ENCODE measurements around the gene NSUN2.

NSUN2 gene

DNA sequence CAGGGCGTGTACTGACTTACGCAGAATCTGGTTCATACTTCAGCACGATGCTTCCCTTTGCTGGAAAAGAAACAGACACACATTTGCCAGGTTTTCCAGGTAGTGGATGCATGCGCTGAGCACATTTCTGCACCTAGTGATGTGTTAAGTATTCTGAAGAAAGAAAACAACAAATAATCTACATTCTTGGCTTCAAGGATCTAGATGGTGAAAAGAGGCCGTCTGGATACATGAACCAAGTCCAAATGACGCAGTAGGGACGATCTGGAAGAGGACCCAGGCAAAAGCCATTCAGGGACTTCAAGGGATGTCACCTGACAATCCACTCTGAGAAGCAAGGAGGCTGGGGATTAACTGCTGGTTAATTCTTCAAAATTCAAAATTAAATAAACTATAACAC lies 30.4 kb downstream of the NSUN2 start:
- DNase-seq: no peak

DNA sequence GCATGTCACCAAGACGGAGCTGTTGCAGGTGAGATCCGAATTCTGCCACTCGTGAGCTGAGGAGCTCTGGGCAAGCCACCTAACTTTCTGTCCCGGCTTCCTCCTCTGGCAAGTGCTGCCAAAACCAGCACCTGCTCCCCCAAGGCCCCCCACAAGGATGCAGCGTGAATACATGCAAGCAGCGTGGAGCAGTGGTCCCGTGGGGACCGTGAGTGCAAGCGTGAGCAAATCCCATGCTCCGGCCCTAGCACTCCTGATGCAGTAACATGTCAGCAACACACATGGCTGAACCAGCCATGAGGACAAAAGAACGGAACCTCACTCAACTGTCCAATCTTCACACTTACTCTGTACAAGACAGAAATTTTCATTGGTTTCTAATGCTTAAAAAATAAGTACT lies 31.0 kb downstream of the NSUN2 start:
- no peak for DNase-seq

DNA sequence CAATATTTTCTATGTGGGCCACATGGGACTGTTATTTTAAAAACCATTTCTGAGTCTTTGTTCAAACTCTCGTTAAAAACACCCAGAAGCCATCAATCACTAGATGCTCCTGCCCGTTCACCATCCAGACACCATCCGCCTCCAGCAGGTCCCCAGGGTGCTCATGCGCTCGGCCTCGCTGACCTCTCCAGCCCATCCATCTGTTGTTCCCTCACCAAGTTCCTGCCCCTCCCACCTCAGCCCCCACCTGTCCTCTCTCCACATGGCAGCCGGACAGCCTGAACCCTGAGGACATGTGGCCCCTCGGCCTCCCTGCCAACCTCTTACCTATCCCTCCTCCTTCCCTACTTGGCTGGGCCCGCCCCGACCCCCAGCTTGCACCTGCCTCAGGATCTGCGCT lies 31.6 kb downstream of the NSUN2 start:
- DNase-seq: no peak

DNA sequence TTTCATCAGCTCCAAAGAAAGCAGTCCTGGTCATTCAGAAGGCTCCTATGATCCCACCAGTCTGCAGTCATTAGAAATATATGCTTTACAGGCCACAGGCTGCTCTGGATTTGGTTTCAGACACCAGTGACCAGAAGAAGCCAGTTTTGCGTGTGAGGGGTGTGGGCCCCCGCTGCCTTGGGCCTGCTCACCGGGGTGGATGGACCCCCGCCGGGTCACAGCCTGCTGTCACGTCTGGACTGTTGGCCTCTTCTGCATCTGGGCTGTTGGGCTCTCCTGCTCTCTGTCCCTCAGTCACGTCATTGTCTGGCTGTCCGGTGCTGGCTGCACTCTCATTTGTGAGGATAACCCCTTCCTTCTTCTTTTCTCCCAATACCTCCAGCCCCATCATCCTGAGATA lies 33.1 kb downstream of the NSUN2 start:
- DNase-seq: no peak

DNA sequence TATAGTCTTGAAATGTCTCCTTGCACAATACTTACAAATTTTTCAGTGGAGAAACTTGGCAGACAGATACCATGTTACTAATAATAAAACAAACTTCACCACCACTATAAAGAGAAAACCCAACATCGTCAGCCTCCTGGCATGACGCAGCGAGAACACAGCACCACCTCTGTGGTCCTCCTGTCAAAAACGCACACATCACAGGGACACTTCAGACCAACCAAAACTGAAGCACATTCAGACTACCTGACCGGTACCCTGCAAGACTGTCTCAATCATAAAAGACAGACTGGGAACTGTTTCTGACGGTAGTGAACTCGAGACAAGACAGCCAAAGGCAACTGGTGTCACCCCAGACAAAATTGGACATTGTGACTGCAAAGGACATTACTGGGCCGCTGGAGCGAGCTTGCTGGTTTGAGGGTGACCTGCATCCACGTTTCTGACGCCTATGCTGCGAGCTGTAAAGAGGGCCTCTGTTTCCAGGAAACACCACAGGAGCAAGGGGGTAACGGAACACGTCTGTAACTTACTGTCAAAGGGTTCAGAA lies 34.4 kb downstream of the NSUN2 start:
- no peak for DNase-seq

DNA sequence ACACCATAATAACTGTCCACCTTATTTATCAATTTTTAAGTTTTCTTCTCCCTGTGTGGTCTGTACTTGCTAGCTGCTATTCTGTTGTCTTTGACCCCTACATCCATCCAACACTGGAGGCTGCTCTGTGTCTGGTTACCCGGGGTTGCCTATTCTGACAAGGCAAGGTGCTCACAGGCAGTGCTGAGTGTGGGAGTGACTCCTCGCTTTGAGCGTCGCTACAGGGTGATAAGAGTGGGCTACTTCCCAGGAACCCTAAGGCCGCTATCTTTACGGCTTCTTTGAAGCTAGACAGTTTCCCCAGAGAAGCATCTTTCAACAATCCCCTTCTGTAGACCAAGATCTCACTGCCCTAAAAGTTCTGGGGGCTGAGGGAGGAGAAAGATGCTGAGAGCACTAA lies 35.3 kb downstream of the NSUN2 start:
- no peak for DNase-seq

DNA sequence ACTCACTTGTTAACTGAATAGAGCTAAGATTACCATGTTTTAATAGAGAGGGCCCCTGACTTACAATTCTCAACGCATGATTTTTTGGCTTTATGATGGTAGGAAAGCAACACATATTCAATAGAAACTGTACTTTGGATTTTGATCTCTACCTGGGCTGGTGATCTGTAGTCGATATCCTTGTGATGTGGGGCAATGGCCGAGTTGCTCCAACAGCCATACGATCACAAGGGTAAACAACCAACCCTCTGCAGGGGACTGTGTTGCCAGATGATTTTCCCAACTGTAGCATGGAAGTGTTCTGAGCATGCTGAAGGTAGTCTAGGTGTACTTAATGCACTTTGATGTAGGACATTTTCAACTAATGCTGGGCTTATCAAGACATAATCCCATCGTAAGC lies 36.5 kb downstream of the NSUN2 start:
- no peak for DNase-seq

DNA sequence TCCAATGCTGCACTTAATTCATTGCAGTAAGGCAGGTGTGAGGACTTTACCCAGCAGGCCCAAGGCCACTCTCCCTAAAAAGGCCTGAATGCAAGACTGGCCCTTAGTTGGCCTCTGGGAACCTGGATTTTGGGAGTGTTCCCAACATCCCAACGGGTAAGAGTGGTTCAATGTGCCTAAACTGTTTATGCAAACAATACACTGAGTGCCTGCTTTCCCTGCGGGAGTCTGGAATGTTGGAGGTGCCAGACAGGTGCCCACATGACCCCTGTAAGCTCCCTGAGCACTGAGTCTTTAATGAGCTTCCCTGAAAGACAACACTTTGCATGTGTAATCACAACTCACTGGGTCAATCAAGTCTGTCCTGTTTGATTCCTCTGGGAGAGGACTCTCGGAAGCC lies 37.4 kb downstream of the NSUN2 start:
- DNase-seq: no peak

DNA sequence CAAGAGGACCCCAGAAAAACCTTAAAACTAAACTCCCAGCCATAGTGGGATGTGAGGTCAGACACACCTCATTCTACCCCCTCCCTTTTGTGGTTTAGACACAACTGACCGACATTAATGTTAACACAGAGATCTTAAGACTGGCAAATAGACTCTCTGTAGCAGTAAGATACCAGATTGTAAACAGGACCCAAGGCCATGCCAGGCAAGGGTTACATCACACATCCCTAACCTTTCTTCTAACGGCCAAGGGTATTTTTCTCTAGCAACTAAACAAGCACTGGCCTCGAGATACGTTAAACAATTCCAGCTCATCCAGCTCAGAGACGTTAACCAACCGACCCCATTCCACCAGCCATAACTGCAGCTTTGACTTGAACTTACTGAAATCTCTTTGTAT lies 38.8 kb downstream of the NSUN2 start:
- no peak for DNase-seq

DNA sequence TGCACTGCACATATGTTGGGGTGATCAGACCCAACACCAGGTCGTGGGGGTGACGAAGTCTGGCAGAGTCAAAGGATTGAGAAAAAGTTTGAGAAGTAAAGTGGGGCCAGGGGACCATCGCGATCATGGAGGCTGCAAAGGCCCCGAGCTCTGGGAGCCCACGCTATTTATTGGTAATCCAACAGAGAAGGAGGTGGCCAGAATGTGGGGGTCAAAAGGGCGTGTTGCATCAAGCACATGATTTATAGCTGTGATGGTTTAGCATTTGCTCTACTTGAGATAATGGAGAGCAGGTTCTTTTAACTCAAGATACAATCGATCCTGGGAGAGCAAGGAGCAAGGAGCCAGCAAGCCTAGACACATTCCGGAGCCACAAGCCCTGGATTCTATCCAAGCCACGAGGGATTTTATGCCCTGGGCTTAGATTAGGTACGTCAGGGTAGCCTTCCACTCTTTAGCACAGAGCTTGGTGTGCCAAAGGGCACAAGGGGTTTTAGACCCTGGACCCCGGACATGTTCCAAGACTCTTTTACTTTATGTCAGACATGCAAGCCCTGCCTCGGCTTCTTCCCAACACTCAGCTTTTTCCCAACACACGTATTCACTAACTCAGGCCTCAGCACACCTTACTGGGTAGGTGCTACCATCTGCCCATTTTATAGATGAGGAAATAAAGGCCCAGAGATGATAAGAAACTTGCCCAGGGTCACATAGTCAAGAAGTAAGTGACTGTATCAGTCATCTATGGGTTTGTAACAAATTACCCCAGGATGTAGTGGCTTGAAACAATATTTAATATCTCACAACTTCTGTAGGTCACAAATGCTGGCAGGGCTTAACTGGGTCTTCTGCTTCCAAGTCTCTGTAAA lies 39.5 kb downstream of the NSUN2 start:
- no peak for DNase-seq

DNA sequence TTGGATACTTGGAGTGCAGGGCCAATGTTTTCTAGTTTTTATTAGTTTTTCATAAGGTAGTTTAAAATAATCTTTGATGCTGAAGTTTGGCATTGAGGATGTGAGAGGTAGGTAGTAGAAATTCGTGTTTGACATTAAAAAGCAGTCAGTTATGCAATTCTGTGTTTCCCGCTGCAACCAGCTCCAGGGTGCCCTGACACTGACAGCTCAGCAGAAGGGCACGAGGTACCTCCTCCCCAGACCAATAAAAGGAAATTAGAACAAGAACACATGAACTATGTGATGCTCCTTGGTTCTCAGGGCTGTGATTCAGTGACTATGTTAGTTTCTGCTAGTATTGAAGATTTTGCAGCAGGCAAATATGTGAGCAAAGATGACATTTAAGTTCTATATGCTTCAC lies 40.2 kb downstream of the NSUN2 start:
- DNase-seq: no peak

DNA sequence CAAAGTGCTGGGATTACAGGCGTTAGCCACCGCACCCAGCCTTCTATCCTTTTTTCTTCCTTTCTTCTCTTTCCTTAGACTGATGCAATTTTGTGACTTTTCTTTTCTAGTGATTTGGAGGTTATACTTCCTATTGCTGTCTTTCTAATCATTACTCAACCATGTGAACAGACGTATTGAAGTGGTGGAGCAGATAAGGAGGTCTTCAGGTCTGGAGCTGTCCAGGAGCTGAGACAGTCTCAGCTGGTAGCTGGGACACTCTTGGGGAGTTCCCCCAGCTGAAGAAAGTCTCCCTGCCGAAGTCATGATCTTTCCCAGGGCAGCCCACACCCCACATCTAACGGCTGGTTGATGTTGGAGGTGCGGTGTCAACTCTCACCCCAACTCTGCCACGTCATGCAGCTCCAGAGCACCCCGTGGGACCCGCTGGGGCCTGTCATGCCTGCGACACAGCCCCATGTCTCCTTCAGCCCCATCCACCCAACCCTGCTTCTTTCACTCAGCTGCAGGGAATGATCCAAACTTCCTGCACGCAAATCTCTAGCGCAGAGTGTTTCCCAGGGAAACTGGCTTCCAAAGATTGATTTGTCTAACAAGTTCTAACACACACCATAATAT lies 41.1 kb downstream of the NSUN2 start:
- no peak for DNase-seq

DNA sequence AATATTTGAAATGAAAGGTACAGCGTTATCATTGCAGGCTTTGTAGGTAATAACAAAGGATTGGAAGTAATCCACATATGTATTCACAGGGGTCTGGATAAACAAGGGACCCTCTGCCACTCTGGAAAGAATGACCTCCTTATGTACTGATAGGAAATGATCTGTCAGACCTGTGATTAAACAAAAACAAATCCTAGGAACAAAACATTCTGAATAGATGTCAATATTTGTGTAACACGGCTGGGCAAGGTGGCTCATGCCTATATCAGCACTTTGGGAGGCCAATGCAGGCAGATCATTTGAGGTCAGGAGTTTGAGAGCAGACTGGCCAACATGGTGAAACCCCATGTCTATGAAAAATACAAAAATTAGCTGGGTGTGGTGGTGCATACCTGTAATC lies 42.3 kb downstream of the NSUN2 start:
- DNase-seq: peak; percentile 40

DNA sequence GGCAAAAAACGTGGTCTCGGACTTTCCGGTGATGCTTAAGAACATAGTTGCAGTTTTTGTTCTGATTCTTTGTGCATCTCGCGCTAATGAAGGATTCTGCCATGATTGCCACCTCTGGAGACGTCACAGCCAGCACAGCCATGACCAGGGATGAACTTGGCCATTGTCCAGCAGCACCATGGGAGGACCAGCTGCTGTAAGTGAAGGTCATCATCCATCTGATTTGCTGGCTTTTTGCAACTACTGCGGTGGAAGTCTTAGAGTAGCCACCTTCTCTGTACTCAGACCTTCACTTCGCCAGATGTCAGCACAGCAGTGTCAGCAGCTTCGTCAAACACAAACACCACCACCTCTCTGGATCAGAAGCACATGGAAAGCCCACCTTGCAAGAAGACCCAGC lies 45.7 kb downstream of the NSUN2 start:
- no peak for DNase-seq

DNA sequence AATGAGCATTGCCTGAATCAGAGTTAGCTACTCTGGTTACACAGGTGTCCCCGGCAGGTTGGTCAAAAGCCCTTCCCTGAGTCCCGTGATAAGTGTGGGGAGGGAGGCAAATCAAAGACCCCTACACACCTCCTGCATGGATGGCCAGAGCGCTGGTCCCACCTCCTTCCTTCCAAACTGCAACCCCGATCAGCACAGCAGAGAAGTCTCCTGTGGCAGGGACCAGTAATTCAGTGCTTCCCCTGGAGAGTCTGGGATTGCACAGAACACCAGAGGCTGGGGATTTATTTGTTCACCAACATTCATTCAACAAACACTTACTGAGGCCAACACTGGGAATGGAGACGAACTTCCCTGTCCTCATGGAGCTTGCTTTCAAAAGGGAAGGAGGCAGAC lies 46.2 kb downstream of the NSUN2 start:
- DNase-seq: no peak

DNA sequence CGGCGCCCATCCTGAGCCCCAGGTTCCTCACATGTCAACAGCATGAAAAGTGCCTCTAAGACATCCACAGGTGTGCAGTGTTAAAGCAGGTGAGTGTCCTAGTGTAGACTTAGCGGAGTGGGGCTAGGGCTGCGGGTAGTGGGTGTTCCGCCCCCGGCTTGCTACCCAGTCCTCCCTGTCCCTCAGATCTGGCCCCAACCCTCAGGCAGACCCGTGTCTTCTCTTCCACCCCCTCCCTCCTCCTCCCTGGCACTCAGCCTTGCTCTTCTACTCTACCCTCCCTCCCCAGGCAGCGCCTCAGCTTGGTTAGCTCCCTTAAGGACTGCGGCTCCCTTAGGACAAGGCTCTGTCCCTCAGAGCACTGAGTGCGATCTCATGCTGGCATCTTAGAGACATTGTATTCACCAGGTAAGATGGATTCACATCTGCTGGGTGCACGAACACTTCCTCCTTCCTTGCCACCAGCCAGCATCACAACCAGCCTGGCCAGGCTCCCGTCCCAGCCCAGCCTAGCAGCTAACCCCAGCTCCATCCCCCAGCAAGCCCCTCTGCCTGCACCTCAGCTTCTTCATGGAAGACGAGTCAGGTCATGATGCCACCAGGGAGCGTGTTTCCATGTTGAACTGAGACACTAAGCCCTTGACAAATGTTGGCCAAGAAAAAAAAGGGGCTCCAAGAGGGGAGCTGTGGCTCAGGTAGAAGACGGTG lies 46.8 kb downstream of the NSUN2 start:
- DNase-seq: no peak

DNA sequence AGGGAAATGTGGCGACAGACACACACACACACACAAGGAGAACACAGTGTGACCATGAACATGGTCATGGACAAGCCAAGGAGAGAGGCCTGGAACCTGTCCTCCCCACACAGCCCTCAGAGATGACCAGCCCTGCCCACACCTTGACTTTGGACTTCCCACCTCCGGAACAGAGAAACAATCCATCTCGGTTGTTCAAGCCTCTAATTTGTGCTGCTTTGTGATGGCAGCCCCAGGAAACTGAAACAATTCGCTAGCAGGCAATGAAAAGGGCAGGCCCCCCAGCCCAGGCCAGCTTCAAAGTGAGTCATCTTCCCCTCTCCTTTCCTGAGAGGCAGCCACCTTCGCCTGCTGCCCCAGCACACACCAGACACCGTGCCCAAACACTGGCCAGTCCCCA lies 47.7 kb downstream of the NSUN2 start:
- DNase-seq: no peak

DNA sequence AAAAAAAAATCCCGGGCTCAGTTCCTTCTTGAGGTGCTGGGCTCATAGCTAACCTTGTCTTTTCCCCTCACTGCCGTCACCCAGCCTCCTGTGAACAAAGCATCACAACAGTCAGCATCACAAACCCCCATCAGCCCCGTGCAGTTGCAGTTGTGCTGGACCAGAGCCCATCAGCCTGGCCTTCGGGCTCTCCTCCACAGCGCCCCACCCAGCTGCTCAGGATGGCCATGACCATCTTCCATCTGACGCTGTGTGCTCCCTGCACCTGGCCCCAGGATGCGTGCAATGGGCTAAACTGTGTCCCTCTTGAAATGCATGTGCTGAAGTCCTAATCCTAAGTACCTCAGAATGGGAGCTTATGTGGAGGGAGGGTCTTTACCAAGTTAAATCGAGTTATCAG lies 48.1 kb downstream of the NSUN2 start:
- no peak for DNase-seq

DNA sequence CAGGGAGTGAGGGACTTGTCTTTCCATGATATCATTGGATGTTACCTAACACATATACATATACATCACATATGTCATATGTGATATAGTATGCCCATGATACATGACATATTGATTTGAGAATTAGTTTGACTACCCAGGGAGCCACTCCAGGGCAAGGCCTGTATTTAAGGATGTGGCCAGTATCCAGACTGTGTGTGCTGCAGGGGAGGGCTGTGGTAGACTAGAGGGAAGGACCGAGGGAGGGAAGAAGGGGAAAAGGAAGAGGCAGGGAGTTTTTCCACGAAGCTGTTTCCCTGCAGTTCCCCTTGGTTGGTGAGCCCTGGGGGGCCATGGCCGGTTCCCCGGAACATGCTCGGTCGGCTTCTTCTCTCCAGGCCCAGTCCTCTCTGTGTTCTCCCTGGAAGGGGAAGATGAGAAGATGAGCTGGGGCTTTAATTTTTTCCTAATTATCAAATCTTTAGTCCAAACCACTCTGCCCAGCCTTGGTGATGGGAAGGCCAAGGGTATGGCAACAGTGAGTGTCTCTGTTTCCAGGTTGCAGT lies 48.7 kb downstream of the NSUN2 start:
- DNase-seq: no peak

DNA sequence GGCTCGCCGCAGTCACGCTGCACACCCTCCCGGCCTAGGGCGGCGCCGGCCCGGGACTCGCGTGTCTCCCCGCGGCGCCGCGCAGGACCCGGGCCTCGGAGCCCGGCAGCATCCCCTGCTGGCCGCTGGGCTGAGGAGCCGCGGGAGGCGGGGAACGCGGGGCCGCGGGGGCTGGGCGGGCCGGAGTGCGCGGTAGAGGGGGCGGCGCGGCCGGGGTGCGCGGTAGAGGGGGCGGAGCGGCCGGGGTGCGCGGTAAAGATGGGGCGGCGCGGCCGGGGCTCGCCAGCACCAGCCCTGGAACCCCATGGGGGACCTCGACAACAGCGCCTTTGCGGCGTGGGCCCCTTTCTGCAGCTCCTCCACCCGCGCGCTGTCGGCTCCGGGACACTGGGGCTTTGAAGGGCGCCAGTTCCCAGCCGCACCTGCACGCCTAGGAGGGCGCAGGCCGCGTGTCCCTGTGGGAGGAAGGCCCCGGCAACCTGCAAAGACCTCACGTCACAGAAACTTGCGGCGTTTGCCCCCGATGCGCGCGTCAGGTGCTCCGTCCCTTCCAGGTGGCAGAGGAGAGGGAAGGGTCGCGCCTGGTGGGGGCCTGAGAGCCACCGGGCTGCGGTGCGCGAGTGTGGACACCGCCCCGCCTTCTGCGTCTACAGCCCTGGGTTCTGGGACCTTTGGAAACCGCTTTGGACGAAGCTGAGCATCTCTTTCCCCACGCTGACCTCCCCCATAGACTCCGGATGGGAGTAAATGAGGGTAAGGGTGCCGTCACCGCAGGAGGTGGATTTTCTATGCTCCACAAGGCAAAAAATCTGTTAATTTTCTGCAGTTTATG lies 49.6 kb downstream of the NSUN2 start:
- peak; percentile 84 for DNase-seq

DNA sequence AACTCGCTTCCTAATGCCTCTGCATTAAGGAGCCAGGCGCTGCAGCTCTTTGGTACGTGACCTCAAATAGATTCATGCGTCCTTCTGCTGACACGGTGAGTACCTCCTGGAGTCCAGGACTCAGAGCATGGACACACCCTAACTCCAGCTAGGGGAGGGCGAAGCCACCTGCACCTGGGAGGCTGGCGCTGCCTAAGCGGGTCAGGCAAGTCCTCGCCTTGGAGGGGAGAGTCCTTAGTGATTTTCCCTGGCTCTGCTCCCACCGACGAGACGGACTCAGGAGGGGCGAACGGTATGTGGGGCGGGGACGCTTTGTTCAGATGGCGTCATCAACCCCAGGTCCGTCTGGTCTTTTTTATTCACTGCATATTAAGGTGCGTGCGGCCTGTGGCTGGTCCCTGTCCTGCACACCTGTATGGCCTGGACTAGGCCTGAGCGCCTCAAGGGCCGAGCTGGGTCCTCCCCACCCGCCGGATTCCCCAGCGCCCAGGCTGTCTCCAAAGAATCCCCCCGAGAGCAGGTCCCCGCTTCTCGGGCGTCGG lies 50.3 kb downstream of the NSUN2 start:
- peak; percentile 50 for DNase-seq

All from NCI-H774 (cell line).